T47D (cell line): Measurements from ENCODE around the gene MSANTD2.

Experiments
- DNase-seq, 2 experiments: peaks; one replicate each; pipeline versions ENCODE4 v3.0.0 to v3.0.0-alpha.2; 2011 to 2012; ENCODE audit warnings: low read depth in 1 of 2, low spot score in 1 of 2
- JUND ChIP-seq: IDR thresholded peaks from 2 replicates; pipeline ENCODE4 v1.6.1; 2012; ENCODE audit warnings: low read depth
- in situ Hi-C: cut with HindIII; loops from 2 replicates; pipeline ENCODE4 v1.10.0; 2016; ENCODE audit warnings: low sequenced_read_pairs, low pct_unique_long_range_greater_than_20kb

Gene MSANTD2

GRCh38 chr11:124725719-124726105 lies 74.5 kb downstream of the MSANTD2 start:
- TF ChIP-seq JUND: no peak
- no peak for DNase-seq
- in situ Hi-C loops: no loop called here

DNA sequence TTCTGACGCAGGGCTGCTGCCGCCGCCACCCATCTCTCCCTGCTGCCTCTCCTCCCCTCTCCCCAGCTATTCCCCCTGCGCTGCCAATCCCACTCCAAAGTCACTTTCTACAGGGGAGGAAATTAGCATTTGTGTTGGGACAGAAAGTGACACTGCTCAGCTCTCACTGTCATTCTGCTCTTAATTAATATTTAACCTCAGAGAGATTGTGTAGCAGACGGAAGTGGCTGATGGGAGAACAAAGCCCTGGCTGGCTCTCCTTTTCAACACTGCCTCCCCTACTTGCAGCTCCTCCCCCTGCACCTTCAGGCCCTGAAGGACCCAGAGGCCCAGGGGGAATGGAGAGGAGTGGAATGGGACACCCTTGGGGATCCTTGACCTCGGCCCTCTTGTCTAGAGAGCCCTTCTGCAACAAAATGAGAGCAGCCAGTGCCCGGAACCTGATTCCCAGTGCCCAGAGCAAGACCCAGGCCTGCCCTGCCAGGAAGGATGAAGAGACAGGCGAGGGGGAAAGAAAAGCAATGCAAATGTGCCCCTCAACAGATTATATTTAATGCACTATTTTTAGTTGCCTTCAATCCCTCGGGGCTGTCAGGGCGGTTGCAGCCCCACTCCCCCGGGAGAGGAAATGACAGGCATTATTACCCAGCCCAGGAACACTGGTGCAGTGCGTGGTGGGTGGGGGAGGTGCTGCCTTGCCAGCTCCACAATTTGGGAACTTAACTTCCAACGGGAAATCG lies 75.1 kb downstream of the MSANTD2 start:
- in situ Hi-C loops: no loop called here
- no peak for TF ChIP-seq JUND
- DNase-seq: no peak

DNA sequence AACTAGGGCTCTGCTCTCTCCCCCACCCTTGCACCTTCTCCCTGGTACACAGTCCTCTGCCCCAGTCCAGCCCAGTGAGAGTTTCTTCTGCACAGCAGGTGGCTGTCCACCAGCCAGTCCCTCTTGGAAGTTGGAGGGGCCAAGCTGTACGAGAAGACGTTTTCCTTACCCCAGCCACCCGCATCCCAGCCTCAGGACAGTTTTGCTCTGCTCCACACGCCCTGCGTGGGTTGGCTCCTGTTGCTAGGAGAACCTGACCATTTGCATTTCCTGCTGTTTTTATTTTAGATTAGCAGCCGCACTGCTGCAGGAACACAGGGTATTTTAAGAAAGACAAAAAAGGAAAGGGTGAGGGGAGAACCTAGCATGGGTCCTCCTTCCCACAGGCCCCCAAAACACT lies 78.0 kb downstream of the MSANTD2 start:
- in situ Hi-C loops: no loop called here

DNA sequence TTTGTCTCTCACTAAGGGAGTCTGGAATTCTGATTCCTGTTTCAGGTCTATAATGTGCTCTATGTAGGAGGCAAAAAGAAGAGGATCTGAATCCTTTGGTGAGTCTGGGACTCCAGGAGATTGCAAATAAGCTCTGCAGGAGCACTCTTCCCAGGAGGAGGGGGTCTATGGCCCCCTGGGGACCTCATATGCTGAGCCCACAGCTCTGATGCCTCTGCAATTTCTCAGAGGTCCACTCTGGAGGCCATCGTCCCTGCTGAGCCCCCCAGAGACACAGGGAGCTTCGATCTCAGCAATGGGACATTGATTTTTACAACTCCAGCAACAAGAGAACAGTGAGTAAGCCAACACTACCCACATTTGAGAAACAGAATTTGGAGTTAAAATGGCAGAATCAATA lies 80.7 kb downstream of the MSANTD2 start:
- in situ Hi-C loops: no loop called here
- DNase-seq: no peak
- TF ChIP-seq JUND: no peak

More for the DNA sequence above, 78.0 kb downstream of the MSANTD2 start:
- no peak for DNase-seq
- TF ChIP-seq JUND: no peak

GRCh38 chr11:124718801-124719200 lies 81.4 kb downstream of the MSANTD2 start:
- no peak for TF ChIP-seq JUND
- no peak for DNase-seq
- in situ Hi-C loops: no loop called here

- peak; percentile 38 to 66 for DNase-seq
- no peak for TF ChIP-seq JUND
- in situ Hi-C loops: no loop called here
These were observed 82.2 kb downstream of the MSANTD2 start for GRCh38 chr11:124717786-124718651.

GRCh38 chr11:124717421-124717785 lies 82.8 kb downstream of the MSANTD2 start:
- DNase-seq: no peak
- no peak for TF ChIP-seq JUND

DNA sequence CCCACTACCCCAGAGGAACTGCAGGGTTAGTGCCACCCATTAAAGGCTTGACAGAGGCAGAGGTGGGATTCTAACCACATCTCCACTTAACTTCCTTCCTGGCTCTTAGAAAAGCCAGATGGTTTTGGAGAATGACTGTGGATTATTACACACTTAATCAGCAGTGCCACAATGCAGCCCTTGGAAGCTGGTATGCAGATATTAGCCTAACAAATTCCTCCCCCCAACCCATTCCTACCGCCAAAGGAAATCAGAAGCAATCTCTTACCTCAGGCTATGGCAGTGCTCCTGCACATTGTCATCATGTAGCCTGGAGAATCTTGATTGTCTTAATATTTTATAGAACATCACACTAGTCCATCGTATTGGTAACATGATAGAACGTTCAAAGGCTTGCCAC lies 83.6 kb downstream of the MSANTD2 start:
- TF ChIP-seq JUND: no peak
- in situ Hi-C loops: no loop called here
- no peak for DNase-seq

More at GRCh38 chr11:124717421-124717785, 82.8 kb downstream of the MSANTD2 start:
- in situ Hi-C loops: no loop called here
